Activated CD4-positive, alpha-beta T cell treated with anti-CD3 and anti-CD28 coated beads, Interleukin-2, amount 50 U/mL, for 48 hours (primary cell): ENCODE results near the gene STPG2.
"Not testable (repeated sequence)": the region's sequence is repeated elsewhere in the genome, so short reads cannot be mapped to it uniquely, and the experiment has no call there.

Experiments used
- DNase-seq, 2 experiments: peaks; one replicate each; pipeline ENCODE4 v3.0.0-alpha.2; 2020

Gene STPG2

DNA sequence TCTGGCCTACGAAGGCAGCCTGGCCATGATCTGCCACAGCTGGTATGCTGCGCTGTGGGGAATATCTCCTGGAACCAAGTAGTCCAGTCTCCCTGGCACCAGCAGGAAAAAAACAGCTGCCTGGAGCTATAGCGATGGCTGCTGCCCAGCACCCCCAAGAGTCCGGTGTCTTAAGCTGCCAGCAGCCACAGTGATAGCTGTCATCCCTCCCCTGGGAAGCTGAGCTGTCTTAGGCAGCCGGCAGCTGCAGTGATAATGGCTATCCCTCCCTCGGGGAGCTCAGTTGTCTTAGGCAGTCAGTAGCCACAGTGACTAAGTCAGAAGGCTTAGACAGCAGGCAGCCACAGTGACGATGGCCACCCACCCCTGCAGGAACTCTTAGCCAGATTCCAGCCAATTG lies 205.1 kb downstream of the STPG2 start:
- DNase-seq, result no peak

DNA sequence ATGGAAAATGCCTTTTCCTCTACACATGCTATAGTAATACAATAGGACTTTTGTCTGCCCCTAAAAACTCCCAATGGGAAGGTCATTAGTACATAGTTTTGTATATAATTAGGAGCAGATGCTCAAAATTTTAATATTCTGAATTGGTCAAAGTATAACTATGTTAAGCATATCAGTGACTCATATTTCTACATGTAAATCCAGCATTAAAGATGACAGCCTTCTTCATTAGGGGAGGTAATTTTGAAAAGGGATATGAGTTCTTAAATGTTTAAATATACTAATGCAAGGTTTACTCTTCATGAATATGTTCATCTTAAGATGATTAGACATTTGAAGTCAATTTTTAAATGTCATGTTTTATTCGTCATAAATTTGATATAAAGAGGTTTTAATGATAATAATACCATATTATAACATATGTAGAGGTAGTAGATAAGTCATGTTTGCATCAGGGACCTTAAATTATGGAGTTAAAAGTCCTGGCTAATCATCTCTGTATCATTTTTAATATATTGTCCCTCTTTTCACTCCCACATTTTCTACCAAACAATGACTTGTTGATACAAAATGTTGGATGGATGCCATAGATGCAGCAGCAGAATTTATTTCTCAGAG lies 218.8 kb downstream of the STPG2 start:
- no peak for DNase-seq

DNA sequence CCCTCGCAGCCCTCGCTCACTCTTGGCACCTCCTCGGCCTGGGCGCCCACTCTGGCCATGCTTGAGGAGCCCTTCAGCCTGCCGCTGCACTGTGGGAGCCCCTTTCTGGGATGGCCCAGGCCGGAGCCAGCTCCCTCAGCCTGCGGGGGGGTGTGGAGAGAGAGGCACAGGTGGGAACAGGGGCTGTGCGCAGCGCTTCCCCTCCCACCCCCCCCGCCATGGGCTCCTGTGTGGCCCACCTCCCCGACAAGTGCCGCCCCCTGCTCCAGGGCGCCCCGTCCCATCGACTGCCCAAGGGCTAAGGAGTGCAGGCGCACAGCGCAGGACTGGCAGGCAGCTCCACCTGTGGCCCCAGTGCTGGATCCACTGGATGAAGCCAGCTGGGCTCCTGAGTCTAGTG lies 220.2 kb downstream of the STPG2 start:
- no peak for DNase-seq

- no peak for DNase-seq
Measured at GRCh38 chr4:97917115-97917514, 226.2 kb downstream of the STPG2 start.

DNA sequence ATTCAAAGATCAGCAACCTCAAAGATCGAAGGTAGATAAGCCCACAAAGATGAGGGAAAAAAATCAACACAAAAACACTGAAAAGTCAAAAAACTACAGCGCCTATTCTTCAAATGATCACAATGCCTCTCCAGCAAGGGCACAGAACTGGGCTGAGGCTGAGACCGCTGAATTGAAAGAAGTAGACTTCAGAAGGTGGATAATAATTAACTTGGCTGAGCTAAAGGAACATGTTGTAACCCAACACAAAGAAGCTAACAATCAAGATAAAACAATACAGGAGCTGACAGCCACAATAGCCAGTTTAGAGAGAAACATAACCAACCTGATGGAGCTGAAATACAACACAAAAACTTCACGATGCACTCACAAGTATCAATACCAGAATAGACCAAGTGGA lies 231.1 kb downstream of the STPG2 start:
- no peak for DNase-seq

DNA sequence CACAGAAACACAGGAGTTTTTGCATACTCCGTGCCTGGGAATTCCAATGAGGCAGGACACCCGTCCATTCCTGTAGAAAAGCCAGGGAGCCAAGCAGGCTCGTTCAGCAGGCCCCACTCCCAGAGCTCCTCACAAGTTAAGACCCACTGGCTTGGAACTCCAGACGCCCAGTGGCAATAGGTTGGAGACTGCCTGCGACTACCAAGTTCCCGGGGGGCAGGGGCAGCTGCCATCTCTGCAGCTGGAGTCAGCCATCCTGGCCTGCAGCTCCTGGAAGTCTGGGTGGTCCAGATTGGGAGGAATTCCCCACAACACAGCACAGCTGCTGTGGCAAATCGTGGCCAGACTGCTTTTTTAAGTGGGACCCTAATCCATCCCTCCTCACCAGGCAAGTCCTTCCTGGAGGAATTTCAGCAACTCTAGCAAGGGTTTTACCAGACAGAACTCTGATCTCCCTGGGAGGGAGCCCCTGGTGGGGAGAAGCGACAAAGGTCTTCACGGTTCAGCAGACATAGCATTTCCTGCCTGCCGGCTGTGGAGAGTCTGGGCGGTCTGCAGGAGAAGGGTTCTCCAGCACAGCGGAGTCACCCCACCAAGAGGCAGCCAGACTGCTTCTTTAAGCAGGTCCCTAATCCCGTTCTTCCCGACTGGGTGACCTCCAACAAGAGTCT lies 231.9 kb downstream of the STPG2 start:
- no peak for DNase-seq

- DNase-seq, result no peak
Measured at GRCh38 chr4:97910005-97910404, 233.3 kb downstream of the STPG2 start.

GRCh38 chr4:97903436-97904189 lies 239.7 kb downstream of the STPG2 start:
- DNase-seq, result not testable (repeated sequence)

DNA sequence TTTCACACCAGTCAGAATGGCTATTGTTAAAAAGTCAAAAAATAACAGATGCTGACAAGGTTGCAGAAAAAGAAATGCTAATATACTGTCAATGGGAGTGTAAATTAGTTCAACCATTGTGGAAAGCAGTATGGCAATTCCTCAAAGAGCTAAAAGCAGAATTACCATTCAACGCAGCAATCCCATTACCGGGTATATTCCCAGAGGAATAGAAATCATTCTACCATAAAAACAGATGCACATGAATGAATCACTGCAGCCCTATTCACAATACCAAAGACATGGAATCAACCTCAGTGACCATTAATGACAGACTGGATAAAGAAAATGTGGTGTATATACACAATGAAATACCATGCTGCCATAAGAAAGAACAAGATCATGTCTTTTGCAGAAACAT lies 243.0 kb downstream of the STPG2 start:
- DNase-seq, result no peak

- DNase-seq, result no peak
Measured at GRCh38 chr4:97892592-97893266, 250.5 kb downstream of the STPG2 start.

DNA sequence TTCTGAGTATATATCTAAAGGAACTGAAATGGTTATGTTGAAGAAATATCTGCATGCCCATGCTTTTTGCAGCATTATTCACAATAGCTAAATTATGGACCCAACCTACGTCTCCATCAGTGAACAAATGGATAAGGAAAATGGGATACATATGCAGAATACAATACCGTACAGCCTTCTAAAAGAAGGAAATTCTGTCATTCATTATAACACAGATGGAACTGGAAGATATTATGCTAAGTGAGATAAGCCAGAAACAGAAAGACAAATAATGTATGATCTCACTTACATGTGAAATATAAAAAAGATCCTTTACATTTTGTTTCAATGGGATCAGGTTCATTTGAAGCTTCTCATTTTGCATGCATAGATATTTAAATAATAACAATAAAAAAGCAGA lies 263.3 kb downstream of the STPG2 start:
- no peak for DNase-seq

GRCh38 chr4:97868097-97868496 lies 275.2 kb downstream of the STPG2 start:
- no peak for DNase-seq

GRCh38 chr4:97867557-97868091 lies 275.7 kb downstream of the STPG2 start:
- DNase-seq, result no peak

- DNase-seq, result no peak
Measured at GRCh38 chr4:97866821-97867556, 276.3 kb downstream of the STPG2 start.

DNA sequence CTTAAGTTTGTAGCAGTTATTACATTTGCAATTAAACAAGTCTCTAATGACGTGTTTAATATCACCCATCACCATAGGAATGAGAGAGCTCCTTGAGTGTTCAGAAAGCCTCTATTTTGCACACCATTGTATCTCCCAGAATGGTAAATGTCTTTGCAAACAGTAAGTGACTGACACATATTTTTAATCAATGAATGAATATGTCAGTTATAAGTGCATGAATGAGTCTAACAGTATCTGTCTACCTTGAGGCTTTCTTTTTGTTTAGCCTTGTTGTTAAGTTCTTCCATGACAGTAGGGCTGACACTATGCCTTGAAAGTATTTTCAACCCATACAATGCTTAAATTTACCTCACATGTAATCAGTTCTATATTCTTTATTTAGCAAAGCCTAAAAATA lies 292.2 kb downstream of the STPG2 start:
- DNase-seq, result no peak

- no peak for DNase-seq
Measured at GRCh38 chr4:97845758-97846157, 297.5 kb downstream of the STPG2 start.

DNA sequence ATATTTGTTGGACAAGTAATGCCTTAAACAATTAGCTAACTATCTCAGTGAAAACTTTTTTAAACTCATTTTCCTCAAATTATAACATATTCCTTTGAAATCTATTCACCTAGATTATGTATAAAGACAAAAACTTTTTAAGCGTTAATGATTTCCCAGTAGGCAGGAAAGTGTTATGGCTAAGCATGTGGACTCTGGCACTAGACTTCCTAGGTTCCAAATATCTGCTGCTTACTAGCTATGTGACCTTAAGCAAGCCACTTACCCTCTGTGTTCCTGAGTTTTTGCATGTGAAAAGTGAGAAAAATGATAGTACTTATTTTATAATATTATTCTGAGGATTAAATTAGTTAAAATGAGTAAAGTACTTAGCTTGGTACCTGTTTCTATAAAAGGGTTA lies 301.8 kb downstream of the STPG2 start:
- no peak for DNase-seq

DNA sequence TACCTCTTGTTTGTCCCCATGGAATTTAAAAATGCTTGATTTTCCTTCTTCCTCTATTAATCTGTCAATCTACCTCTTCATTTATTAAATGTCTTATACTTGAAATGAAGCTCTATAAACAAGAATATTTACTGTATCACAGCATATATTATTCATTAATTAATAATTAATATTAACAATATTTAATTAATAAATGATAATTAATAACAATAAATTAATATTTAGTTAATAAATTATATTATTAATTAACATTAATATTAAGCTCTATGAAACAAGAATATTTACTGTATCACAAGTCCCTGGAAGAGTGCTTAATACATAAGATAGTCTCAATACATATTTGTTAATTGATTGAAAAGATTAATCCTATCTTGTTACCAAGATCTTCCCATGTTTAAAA lies 306.6 kb downstream of the STPG2 start:
- DNase-seq, result no peak

DNA sequence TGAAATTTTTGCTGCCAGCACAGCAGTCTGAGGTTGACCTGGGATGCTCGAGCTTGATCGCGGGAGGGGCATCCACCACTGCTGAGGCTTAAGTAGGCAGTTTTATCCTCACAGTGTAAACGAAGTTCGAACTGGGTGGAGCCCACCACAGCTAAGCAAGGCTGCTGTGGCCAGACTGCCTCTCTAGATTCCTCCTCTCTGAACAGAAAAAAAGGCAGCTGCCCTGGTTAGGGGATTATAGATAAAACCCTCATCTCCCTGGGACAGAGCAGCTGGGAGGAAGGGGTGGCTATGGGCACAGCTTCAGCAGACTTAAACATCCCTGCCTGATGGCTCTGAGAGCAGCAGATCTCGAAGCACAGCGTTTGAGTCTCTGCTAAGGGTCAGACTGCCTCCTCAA lies 314.6 kb downstream of the STPG2 start:
- no peak for DNase-seq

DNA sequence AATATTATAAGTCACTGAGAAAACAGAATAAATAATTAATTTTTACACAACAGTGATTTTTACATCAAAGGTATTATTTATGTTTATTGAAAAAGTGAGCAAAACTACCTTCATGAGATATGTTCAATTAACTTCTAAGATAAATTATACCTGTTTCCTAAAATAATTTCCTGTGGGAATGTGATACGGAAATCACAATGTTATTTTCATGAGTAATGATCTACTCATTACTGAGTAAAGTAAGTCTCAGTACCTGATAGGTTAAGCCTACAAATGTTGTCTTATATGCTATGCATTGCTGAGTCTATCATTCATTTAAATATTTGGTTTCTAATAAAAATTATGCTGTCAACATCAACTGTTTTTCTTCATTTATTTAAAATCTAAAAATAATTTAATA lies 324.0 kb downstream of the STPG2 start:
- no peak for DNase-seq

- no peak for DNase-seq
Measured at GRCh38 chr4:97812768-97813167, 330.5 kb downstream of the STPG2 start.

- no peak for DNase-seq
Measured at GRCh38 chr4:97786306-97786920, 356.9 kb downstream of the STPG2 start.
